Activated T-cell treated with anti-CD3 and anti-CD28 coated beads, Interleukin-2, amount 50 U/mL, for 4 hours (primary cell): ENCODE measurements around the gene RNASE8. TPM values are rescaled to one million over a fixed set of nuclear protein-coding genes. Genes with fewer than 3 reads are reported as not detected.
A peak's percentile ranks its signal among the peaks of the same experiment; 100 is the strongest.

ENCODE experiments used
- ATAC-seq, 2 donors: fragments of 200-7000 bp; cut with Tn5 transposase; one replicate each; pipeline ENCODE4 v1.10.0; 2021
- DNase-seq: peaks from one replicate; pipeline ENCODE4 v3.0.0-alpha.2; 2020
- H3K27me3 Mint-ChIP-seq: one replicate; pipeline ENCODE4 v1.8.0; 2021; ENCODE audit warnings: low read depth, mixed read lengths
- H3K36me3 Mint-ChIP-seq: one replicate; pipeline ENCODE4 v1.8.0; 2022; ENCODE audit warnings: mixed read lengths; ENCODE audit not compliant: insufficient read depth
- H3K4me1 Mint-ChIP-seq: one replicate; pipeline ENCODE4 v1.8.0; 2021; ENCODE audit warnings: low read depth, mixed read lengths
- H3K4me3 Mint-ChIP-seq: one replicate; pipeline ENCODE4 v1.8.0; 2021; ENCODE audit warnings: mild to moderate bottlenecking, moderate library complexity, mixed read lengths
- H3K9me3 Mint-ChIP-seq: one replicate; pipeline ENCODE4 v1.8.0; 2021; ENCODE audit warnings: mixed read lengths
- total RNA-seq, 3 donors: library from RNA; stranded (reverse); gene quantifications; one replicate each; pipeline ENCODE4 v1.2.1, GENCODE V29; 2021

Gene RNASE8
- total RNA-seq, 3 donors from 2014 or later: not detected

- Mint-ChIP-seq H3K36me3 (peaks cover 7% of the 10 kb centered on the region), H3K4me1 (peaks cover 19% of the 10 kb centered on the region), H3K9me3 (no peaks in the 10 kb centered on the region), H3K4me3 (peak overlapping the region; percentile 81), H3K27me3 (no peaks in the 10 kb centered on the region)
- ATAC-seq: peak; percentile 20 to 49
- DNase-seq: no peak
Observed at GRCh38 chr14:21023817-21024584, 33.6 kb upstream of the RNASE8 start.

GRCh38 chr14:21024585-21025370, 32.8 kb upstream of the RNASE8 start, which contains the start of gene NDRG2:
NDRG2 (minus strand) TSS chr14:21025061; CDS start chr14:21023315, 1,746 bp downstream.
- H3K36me3 Mint-ChIP-seq: peaks cover 2% of the 10 kb centered on the region
- H3K4me3 Mint-ChIP-seq: peak within 1 kb of the TSS; percentile 81
- H3K27me3 Mint-ChIP-seq: no peaks in the 10 kb centered on the region
- peaks cover 19% of the 10 kb centered on the region for H3K4me1 Mint-ChIP-seq
- ATAC-seq: peak; percentile 80 to 84
- DNase-seq: peak; percentile 72
- H3K9me3 Mint-ChIP-seq: no peaks in the 10 kb centered on the region

GRCh38 chr14:21025371-21026273, 32.0 kb upstream of the RNASE8 start:
- H3K27me3 Mint-ChIP-seq: no peaks in the 10 kb centered on the region
- H3K9me3 Mint-ChIP-seq: no peaks in the 10 kb centered on the region
- DNase-seq: no peak
- peak overlapping the region; percentile 81 for H3K4me3 Mint-ChIP-seq
- H3K36me3 Mint-ChIP-seq: peaks cover 1% of the 10 kb centered on the region
- H3K4me1 Mint-ChIP-seq: peaks cover 19% of the 10 kb centered on the region
- ATAC-seq: peak in 1 of 2 donors; percentile 29

GRCh38 chr14:21026274-21026987, 31.2 kb upstream of the RNASE8 start:
- Mint-ChIP-seq H3K4me3 (peak overlapping the region; percentile 29), H3K27me3 (no peaks in the 10 kb centered on the region), H3K9me3 (no peaks in the 10 kb centered on the region), H3K4me1 (peaks cover 19% of the 10 kb centered on the region), H3K36me3 (no peaks in the 10 kb centered on the region)
- ATAC-seq (no peak), DNase-seq (no peak)

- Mint-ChIP-seq H3K4me3 (peak overlapping the region; percentile 7), H3K9me3 (no peaks in the 10 kb centered on the region), H3K4me1 (peaks cover 19% of the 10 kb centered on the region), H3K36me3 (no peaks in the 10 kb centered on the region), H3K27me3 (no peaks in the 10 kb centered on the region)
- ATAC-seq (no peak), DNase-seq (no peak)
Observed at GRCh38 chr14:21026988-21027315, 30.7 kb upstream of the RNASE8 start.

- Mint-ChIP-seq H3K9me3 (no peaks in the 10 kb centered on the region), H3K27me3 (peaks cover 2% of the 10 kb centered on the region), H3K4me3 (no peak within 1 kb of the TSS), H3K36me3 (no peaks in the 10 kb centered on the region), H3K4me1 (peaks cover 2% of the 10 kb centered on the region)
- ATAC-seq (no peak), DNase-seq (no peak)
Observed at GRCh38 chr14:21029917-21030316, 27.7 kb upstream of the RNASE8 start, which contains the start of gene TPPP2. TPPP2 (plus strand) TSS chr14:21030217; CDS start chr14:21030582, 365 bp downstream.

- no peak for DNase-seq
- H3K9me3 Mint-ChIP-seq: no peaks in the 10 kb centered on the region
- no peak for ATAC-seq
- peaks cover 2% of the 10 kb centered on the region for H3K27me3 Mint-ChIP-seq
- no peaks in the 10 kb centered on the region for H3K36me3 Mint-ChIP-seq
- no peak overlapping the region for H3K4me3 Mint-ChIP-seq
- no peaks in the 10 kb centered on the region for H3K4me1 Mint-ChIP-seq
Observed at GRCh38 chr14:21030531-21030930, 27.1 kb upstream of the RNASE8 start.

- DNase-seq (no peak), ATAC-seq (no peak)
- H3K36me3 Mint-ChIP-seq: no peaks in the 10 kb centered on the region
- no peaks in the 10 kb centered on the region for H3K9me3 Mint-ChIP-seq
- H3K4me1 Mint-ChIP-seq: no peaks in the 10 kb centered on the region
- H3K4me3 Mint-ChIP-seq: no peak overlapping the region
- H3K27me3 Mint-ChIP-seq: peaks cover 2% of the 10 kb centered on the region
Observed at GRCh38 chr14:21032326-21033132, 25.1 kb upstream of the RNASE8 start.

- Mint-ChIP-seq H3K36me3 (no peaks in the 10 kb centered on the region), H3K4me1 (no peaks in the 10 kb centered on the region), H3K9me3 (no peaks in the 10 kb centered on the region), H3K4me3 (no peak overlapping the region), H3K27me3 (peaks cover 2% of the 10 kb centered on the region)
- ATAC-seq: no peak
- DNase-seq: no peak
Observed at GRCh38 chr14:21033133-21033698, 24.4 kb upstream of the RNASE8 start.

GRCh38 chr14:21034707-21035106, 22.9 kb upstream of the RNASE8 start, which contains the start of gene RNASE13:
RNASE13 (minus strand) TSS chr14:21034807; CDS start chr14:21034288, 519 bp downstream.
- DNase-seq: no peak
- H3K9me3 Mint-ChIP-seq: no peaks in the 10 kb centered on the region
- ATAC-seq: no peak
- no peak within 1 kb of the TSS for H3K4me3 Mint-ChIP-seq
- peaks cover 2% of the 10 kb centered on the region for H3K27me3 Mint-ChIP-seq
- no peaks in the 10 kb centered on the region for H3K36me3 Mint-ChIP-seq
- no peaks in the 10 kb centered on the region for H3K4me1 Mint-ChIP-seq

GRCh38 chr14:21036751-21037150, 20.9 kb upstream of the RNASE8 start:
- peaks cover 2% of the 10 kb centered on the region for H3K27me3 Mint-ChIP-seq
- DNase-seq: no peak

GRCh38 chr14:21037156-21037555, 20.5 kb upstream of the RNASE8 start:
- no peaks in the 10 kb centered on the region for H3K36me3 Mint-ChIP-seq
- H3K9me3 Mint-ChIP-seq: no peaks in the 10 kb centered on the region

More at GRCh38 chr14:21036751-21037150, 20.9 kb upstream of the RNASE8 start:
- no peak for ATAC-seq
- Mint-ChIP-seq H3K9me3 (no peaks in the 10 kb centered on the region), H3K4me3 (no peak overlapping the region), H3K36me3 (no peaks in the 10 kb centered on the region), H3K4me1 (no peaks in the 10 kb centered on the region)

More at GRCh38 chr14:21037156-21037555, 20.5 kb upstream of the RNASE8 start:
- no peak for ATAC-seq
- Mint-ChIP-seq H3K27me3 (peaks cover 2% of the 10 kb centered on the region), H3K4me1 (no peaks in the 10 kb centered on the region), H3K4me3 (no peak overlapping the region)
- DNase-seq: no peak
